Measurements from ENCODE around the gene TMEM168.

GRCh38 chr7:112828696-112829095 lies 38.5 kb upstream of the TMEM168 start:
- TF ChIP-seq CTCF (IDR thresholded peaks at IDR 0.05; ENCODE audit: insufficient read depth, low read depth, low read length) (no peak), EZH2 (IDR thresholded peaks at IDR 0.05; ENCODE audit: insufficient read depth, low read length) (no peak)
